ENCODE measurements around the gene TWIST2.
A peak's percentile ranks its signal among the peaks of the same experiment; 100 is the strongest.

The TWIST2 gene

DNA sequence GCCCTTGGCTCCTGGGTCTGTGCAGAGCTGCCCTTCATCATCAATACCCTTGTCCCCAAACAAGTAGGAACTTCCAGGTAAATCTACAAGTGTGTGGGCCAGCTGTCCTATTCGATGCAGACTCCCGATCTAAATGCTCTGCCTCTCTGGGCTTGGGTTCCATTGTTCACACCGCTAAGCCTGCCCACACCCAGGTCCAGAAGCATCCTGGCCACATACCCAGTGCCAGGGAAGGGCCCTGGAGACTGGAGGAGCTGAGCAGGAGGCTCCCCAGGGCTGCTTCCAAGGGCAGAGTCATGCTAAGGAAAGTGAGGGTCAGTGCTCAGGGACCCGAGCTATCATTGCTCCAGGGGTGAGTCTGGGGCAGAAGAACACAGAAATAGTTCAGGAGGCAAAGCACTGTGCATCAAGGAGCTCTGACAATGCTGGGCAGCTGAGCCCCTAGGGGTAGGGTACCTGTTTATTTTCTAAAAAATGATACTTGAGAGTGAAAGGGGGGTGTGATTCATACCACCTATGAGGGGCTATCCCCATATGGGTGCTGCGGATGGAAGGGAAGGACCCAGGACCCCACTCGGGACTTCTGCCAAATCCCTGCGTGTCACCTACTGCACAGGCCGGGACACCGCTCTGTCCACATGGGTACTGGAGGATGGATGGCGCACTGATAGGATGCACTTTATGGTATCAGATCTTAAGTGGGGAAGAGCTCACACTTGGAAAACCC, 25.8 kb upstream of the TWIST2 start:
- H3K36me3 Mint-ChIP-seq (ENCODE audit: low read depth): peaks cover 9% of the 10 kb centered on the region
- TF ChIP-seq, protein P1, sequence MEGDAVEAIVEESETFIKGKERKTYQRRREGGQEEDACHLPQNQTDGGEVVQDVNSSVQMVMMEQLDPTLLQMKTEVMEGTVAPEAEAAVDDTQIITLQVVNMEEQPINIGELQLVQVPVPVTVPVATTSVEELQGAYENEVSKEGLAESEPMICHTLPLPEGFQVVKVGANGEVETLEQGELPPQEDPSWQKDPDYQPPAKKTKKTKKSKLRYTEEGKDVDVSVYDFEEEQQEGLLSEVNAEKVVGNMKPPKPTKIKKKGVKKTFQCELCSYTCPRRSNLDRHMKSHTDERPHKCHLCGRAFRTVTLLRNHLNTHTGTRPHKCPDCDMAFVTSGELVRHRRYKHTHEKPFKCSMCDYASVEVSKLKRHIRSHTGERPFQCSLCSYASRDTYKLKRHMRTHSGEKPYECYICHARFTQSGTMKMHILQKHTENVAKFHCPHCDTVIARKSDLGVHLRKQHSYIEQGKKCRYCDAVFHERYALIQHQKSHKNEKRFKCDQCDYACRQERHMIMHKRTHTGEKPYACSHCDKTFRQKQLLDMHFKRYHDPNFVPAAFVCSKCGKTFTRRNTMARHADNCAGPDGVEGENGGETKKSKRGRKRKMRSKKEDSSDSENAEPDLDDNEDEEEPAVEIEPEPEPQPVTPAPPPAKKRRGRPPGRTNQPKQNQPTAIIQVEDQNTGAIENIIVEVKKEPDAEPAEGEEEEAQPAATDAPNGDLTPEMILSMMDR (IDR thresholded peaks at IDR 0.05): no peak
- no peak overlapping the region for H3K4me3 Mint-ChIP-seq
- H3K27me3 Mint-ChIP-seq (ENCODE audit: low read depth, poor library complexity): peaks cover 26% of the 10 kb centered on the region
- DNase-seq: no peak
- H3K4me1 Mint-ChIP-seq: peaks cover 36% of the 10 kb centered on the region
- H3K27ac Mint-ChIP-seq: no peak overlapping the region
- peaks cover 61% of the 10 kb centered on the region for H3K9me3 Mint-ChIP-seq

DNA sequence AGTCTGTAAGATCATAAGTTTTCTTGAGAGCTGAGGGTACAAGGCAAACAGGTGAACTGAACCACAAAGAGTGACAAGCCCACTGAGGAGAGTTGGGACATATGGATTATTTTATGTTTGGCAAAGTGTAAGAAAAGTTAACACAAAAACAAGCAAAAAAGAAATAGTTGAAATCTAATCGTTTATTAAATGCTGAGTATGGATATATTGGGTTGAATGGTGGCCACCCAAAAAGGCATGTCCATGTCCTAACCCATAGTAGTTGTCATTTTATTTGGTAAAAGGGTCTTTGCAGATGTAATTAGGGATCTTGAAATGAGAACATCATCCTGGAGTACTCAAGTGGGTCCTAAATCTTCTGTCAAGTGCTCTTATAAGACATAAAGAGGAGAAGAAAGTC, 24.9 kb upstream of the TWIST2 start:
- DNase-seq: no peak
- Mint-ChIP-seq H3K9me3 (peaks cover 61% of the 10 kb centered on the region), H3K27me3 (ENCODE audit: low read depth, poor library complexity) (peaks cover 22% of the 10 kb centered on the region), H3K4me3 (no peak overlapping the region), H3K36me3 (ENCODE audit: low read depth) (peaks cover 9% of the 10 kb centered on the region), H3K4me1 (peaks cover 27% of the 10 kb centered on the region), H3K27ac (no peak overlapping the region)
- TF ChIP-seq, protein P1 (IDR thresholded peaks at IDR 0.05): no peak

DNA sequence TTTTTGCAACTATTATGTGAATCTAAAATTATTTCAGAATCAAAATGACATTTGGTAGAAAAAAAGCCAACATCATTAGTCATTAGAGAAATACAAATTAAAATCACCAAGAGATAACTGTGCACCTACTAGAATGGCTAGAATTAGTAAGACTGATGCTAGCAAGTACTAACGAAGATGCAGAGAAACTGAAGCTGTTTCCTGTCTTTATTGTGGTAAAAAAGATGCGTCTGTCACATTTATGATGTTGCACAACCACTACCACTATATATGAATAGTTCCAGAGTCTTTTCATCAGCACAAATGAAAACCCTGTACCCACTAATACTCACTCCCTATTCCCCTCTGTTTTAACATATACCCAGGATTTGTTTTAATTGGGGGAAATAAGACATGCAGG, 16.7 kb upstream of the TWIST2 start:
- H3K27ac Mint-ChIP-seq: no peak overlapping the region
- H3K4me1 Mint-ChIP-seq: peaks cover 21% of the 10 kb centered on the region
- TF ChIP-seq, protein P1 (IDR thresholded peaks at IDR 0.05): no peak
- peaks cover 3% of the 10 kb centered on the region for H3K9me3 Mint-ChIP-seq
- H3K27me3 Mint-ChIP-seq (ENCODE audit: low read depth, poor library complexity): peaks cover 66% of the 10 kb centered on the region
- DNase-seq: no peak
- H3K36me3 Mint-ChIP-seq (ENCODE audit: low read depth): no peaks in the 10 kb centered on the region
- no peak overlapping the region for H3K4me3 Mint-ChIP-seq

DNA sequence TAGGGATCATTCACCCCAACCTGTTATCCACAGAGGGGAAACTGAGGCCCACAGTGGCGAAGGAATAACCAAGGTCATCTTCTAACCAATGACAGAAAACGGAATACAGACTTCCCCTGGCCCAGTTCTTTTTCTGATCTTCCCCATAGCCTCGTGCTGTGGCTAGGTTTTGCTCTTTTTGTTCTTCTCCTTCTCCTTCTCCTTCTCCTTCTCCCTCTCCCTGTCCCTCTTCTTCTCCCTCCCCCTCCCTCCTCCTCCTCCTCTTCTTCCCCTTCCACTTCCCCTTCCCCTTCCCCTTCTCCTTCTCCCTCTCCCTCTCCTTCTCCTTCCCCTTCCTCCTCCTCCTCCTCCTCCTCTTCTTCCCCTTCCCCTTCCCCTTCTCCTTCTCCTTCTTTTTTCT, 12.9 kb upstream of the TWIST2 start:
- TF ChIP-seq, protein P1 (IDR thresholded peaks at IDR 0.05): no peak
- Mint-ChIP-seq H3K27me3 (ENCODE audit: low read depth, poor library complexity) (peaks cover 60% of the 10 kb centered on the region), H3K27ac (no peak overlapping the region), H3K4me3 (no peak overlapping the region), H3K36me3 (ENCODE audit: low read depth) (no peaks in the 10 kb centered on the region), H3K9me3 (peaks cover 12% of the 10 kb centered on the region), H3K4me1 (peaks cover 21% of the 10 kb centered on the region)
- no peak for DNase-seq

- no peak overlapping the region for H3K4me3 Mint-ChIP-seq
- H3K4me1 Mint-ChIP-seq: peaks cover 21% of the 10 kb centered on the region
- TF ChIP-seq, protein P1 (IDR thresholded peaks at IDR 0.05): peak; percentile 12
- peaks cover 53% of the 10 kb centered on the region for H3K27me3 Mint-ChIP-seq (ENCODE audit: low read depth, poor library complexity)
- no peak overlapping the region for H3K27ac Mint-ChIP-seq
- peaks cover 12% of the 10 kb centered on the region for H3K9me3 Mint-ChIP-seq
- no peak for DNase-seq
- no peaks in the 10 kb centered on the region for H3K36me3 Mint-ChIP-seq (ENCODE audit: low read depth)
Measured at GRCh38 chr2:238835726-238836301, 12.1 kb upstream of the TWIST2 start.
